Measurements from ENCODE around the gene LRIG3. TPM values are rescaled to one million over a fixed set of nuclear protein-coding genes. Genes with fewer than 3 reads are reported as not detected.
"Not testable (repeated sequence)": the region's sequence is repeated elsewhere in the genome, so short reads cannot be mapped to it uniquely, and the experiment has no call there.

The LRIG3 gene
- total and polyA plus RNA-seq, 5 donors from 2014 or later: not detected

DNA sequence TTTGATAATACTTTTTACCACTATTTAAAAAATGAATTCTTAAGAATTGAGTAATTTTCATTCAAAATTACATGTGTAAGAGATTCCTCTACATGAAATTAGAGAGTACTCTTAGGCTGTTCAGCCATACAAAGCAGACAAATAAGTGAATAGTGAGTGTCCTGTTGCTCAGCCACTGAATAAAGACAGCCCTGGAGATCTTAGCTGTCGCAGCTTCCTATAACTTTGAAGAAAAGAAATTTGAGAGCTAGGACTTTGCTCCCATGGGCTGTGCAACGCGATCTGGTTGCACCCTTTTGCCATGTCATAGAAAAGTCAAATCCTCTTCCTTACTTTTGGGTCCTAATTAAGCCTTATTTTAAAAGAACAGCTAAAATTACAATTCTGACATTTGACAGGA is 40.9 kb upstream of the LRIG3 start:
- DNase-seq (no peak), ATAC-seq (ENCODE audit: low read depth in 2 of 2) (no peak)
- no peaks in the 10 kb centered on the region for H3K27me3 Mint-ChIP-seq
- Histone ChIP-seq H3K9me3 (ENCODE audit: control insufficient read depth in 2 of 2, low read length in 2 of 2) (no peaks in the 10 kb centered on the region), H3K27ac (ENCODE audit: insufficient read depth, low read length, poor library complexity, severe bottlenecking) (no peak overlapping the region), H3K36me3 (ENCODE audit: control insufficient read depth, insufficient read depth, low read length) (no peaks in the 10 kb centered on the region), H3K4me1 (ENCODE audit: control insufficient read depth, insufficient read depth, low read length, poor library complexity, severe bottlenecking) (no peaks in the 10 kb centered on the region), H3K27me3 (ENCODE audit: control insufficient read depth, insufficient read depth, low read length) (no peaks in the 10 kb centered on the region), H3K4me3 (ENCODE audit: low read depth, low read length) (no peak overlapping the region)
- peaks cover 0 to 4% (median 0%) of the 10 kb centered on the region in 7 donors for H3K9me3 Mint-ChIP-seq
- no peaks in the 10 kb centered on the region for H3K4me1 Mint-ChIP-seq
- H3K27ac Mint-ChIP-seq: no peak overlapping the region
- H3K36me3 Mint-ChIP-seq: no peaks in the 10 kb centered on the region
- H3K4me3 Mint-ChIP-seq: no peak overlapping the region

GRCh38 chr12:58959639-58960300 is 39.5 kb upstream of the LRIG3 start:
- peaks cover 0 to 4% (median 0%) of the 10 kb centered on the region in 7 donors for H3K9me3 Mint-ChIP-seq

GRCh38 chr12:58957298-58957697 is 37.0 kb upstream of the LRIG3 start:
- Mint-ChIP-seq H3K9me3 (peaks cover 0 to 4% (median 0%) of the 10 kb centered on the region in 7 donors), H3K4me1 (no peaks in the 10 kb centered on the region), H3K27me3 (no peaks in the 10 kb centered on the region), H3K4me3 (no peak overlapping the region), H3K36me3 (no peaks in the 10 kb centered on the region), H3K27ac (no peak overlapping the region)
- no peak for ATAC-seq (ENCODE audit: low read depth in 2 of 2)
- no peak overlapping the region for H3K4me3 ChIP-seq (ENCODE audit: low read depth, low read length)
- H3K27me3 ChIP-seq (ENCODE audit: control insufficient read depth, insufficient read depth, low read length): no peaks in the 10 kb centered on the region
- no peak for DNase-seq
- H3K36me3 ChIP-seq (ENCODE audit: control insufficient read depth, insufficient read depth, low read length): no peaks in the 10 kb centered on the region
- no peaks in the 10 kb centered on the region for H3K9me3 ChIP-seq (ENCODE audit: control insufficient read depth in 2 of 2, low read length in 2 of 2)
- no peaks in the 10 kb centered on the region for H3K4me1 ChIP-seq (ENCODE audit: control insufficient read depth, insufficient read depth, low read length, poor library complexity, severe bottlenecking)
- no peak overlapping the region for H3K27ac ChIP-seq (ENCODE audit: insufficient read depth, low read length, poor library complexity, severe bottlenecking)

More at GRCh38 chr12:58959639-58960300, 39.5 kb upstream of the LRIG3 start:
- Histone ChIP-seq H3K9me3 (ENCODE audit: control insufficient read depth in 2 of 2, low read length in 2 of 2) (no peaks in the 10 kb centered on the region), H3K27me3 (ENCODE audit: control insufficient read depth, insufficient read depth, low read length) (no peaks in the 10 kb centered on the region), H3K4me1 (ENCODE audit: control insufficient read depth, insufficient read depth, low read length, poor library complexity, severe bottlenecking) (no peaks in the 10 kb centered on the region), H3K4me3 (ENCODE audit: low read depth, low read length) (no peak overlapping the region), H3K36me3 (ENCODE audit: control insufficient read depth, insufficient read depth, low read length) (no peaks in the 10 kb centered on the region), H3K27ac (ENCODE audit: insufficient read depth, low read length, poor library complexity, severe bottlenecking) (no peak overlapping the region)
- no peaks in the 10 kb centered on the region for H3K36me3 Mint-ChIP-seq
- H3K4me3 Mint-ChIP-seq: no peak overlapping the region
- H3K4me1 Mint-ChIP-seq: no peaks in the 10 kb centered on the region
- H3K27me3 Mint-ChIP-seq: no peaks in the 10 kb centered on the region
- no peak overlapping the region for H3K27ac Mint-ChIP-seq
- no peak for DNase-seq
- ATAC-seq (ENCODE audit: low read depth in 2 of 2): no peak

DNA sequence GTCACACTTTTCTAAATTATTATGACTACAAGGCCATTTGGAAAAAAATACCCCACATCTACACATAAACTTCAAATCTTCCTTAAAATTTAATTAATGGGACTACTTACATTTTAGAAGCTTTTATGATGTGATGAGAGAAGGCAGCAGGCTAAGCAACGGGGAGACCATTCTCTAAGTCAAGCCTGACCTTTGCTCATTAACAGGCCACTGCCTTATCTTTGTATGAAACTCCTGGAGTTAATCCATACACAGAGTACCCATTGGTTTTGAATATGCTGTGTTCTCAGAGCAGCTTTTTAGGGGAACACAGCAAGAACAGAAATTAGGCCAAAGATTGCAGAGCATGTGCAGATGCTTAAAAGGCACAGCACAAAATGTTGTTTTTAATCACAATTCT is 35.5 kb upstream of the LRIG3 start:
- Mint-ChIP-seq H3K27me3 (no peaks in the 10 kb centered on the region), H3K36me3 (no peaks in the 10 kb centered on the region), H3K4me3 (no peak overlapping the region), H3K27ac (no peak overlapping the region), H3K4me1 (no peaks in the 10 kb centered on the region), H3K9me3 (peaks cover 0 to 4% (median 0%) of the 10 kb centered on the region in 7 donors)
- Histone ChIP-seq H3K4me3 (ENCODE audit: low read depth, low read length) (no peak overlapping the region), H3K27ac (ENCODE audit: insufficient read depth, low read length, poor library complexity, severe bottlenecking) (no peak overlapping the region), H3K9me3 (ENCODE audit: control insufficient read depth in 2 of 2, low read length in 2 of 2) (no peaks in the 10 kb centered on the region), H3K4me1 (ENCODE audit: control insufficient read depth, insufficient read depth, low read length, poor library complexity, severe bottlenecking) (no peaks in the 10 kb centered on the region), H3K27me3 (ENCODE audit: control insufficient read depth, insufficient read depth, low read length) (no peaks in the 10 kb centered on the region), H3K36me3 (ENCODE audit: control insufficient read depth, insufficient read depth, low read length) (no peaks in the 10 kb centered on the region)
- no peak for ATAC-seq (ENCODE audit: low read depth in 2 of 2)
- DNase-seq: no peak

- H3K4me3 Mint-ChIP-seq: no peak overlapping the region
- ATAC-seq (ENCODE audit: low read depth in 2 of 2): no peak
- Histone ChIP-seq H3K27me3 (ENCODE audit: control insufficient read depth, insufficient read depth, low read length) (no peaks in the 10 kb centered on the region), H3K4me3 (ENCODE audit: low read depth, low read length) (no peak overlapping the region), H3K4me1 (ENCODE audit: control insufficient read depth, insufficient read depth, low read length, poor library complexity, severe bottlenecking) (no peaks in the 10 kb centered on the region), H3K36me3 (ENCODE audit: control insufficient read depth, insufficient read depth, low read length) (no peaks in the 10 kb centered on the region), H3K27ac (ENCODE audit: insufficient read depth, low read length, poor library complexity, severe bottlenecking) (no peak overlapping the region), H3K9me3 (ENCODE audit: control insufficient read depth in 2 of 2, low read length in 2 of 2) (no peaks in the 10 kb centered on the region)
- H3K36me3 Mint-ChIP-seq: no peaks in the 10 kb centered on the region
- no peak for DNase-seq
- H3K27ac Mint-ChIP-seq: no peak overlapping the region
- H3K9me3 Mint-ChIP-seq: peaks cover 0 to 7% (median 2%) of the 10 kb centered on the region in 7 donors
- no peaks in the 10 kb centered on the region for H3K4me1 Mint-ChIP-seq
- no peaks in the 10 kb centered on the region for H3K27me3 Mint-ChIP-seq
These were observed 33.7 kb upstream of the LRIG3 start for GRCh38 chr12:58954002-58954401.

DNA sequence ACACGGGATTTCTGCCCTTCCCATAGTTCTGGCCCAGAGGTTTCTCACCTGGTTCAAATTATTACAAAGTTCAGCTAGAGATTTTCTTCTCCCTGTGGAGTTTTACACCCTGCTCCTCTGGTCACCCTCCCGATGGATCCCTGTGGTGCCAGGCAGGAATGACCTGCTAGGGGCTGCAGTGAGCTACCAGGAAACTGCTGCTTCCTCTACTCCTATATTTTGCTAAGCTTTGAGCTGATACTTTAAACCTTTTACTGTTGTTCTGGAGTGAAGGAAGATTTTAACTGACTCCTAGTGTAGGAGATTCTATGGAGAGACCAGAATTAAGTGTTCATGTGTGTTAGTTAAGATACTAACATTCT is 30.4 kb upstream of the LRIG3 start:
- H3K36me3 Mint-ChIP-seq: no peaks in the 10 kb centered on the region
- Histone ChIP-seq H3K4me3 (ENCODE audit: low read depth, low read length) (no peak overlapping the region), H3K27me3 (ENCODE audit: control insufficient read depth, insufficient read depth, low read length) (no peaks in the 10 kb centered on the region), H3K36me3 (ENCODE audit: control insufficient read depth, insufficient read depth, low read length) (no peaks in the 10 kb centered on the region), H3K27ac (ENCODE audit: insufficient read depth, low read length, poor library complexity, severe bottlenecking) (no peak overlapping the region), H3K9me3 (ENCODE audit: control insufficient read depth in 2 of 2, low read length in 2 of 2) (no peaks in the 10 kb centered on the region), H3K4me1 (ENCODE audit: control insufficient read depth, insufficient read depth, low read length, poor library complexity, severe bottlenecking) (no peaks in the 10 kb centered on the region)
- no peak overlapping the region for H3K4me3 Mint-ChIP-seq
- no peak for DNase-seq
- H3K4me1 Mint-ChIP-seq: no peaks in the 10 kb centered on the region
- no peak for ATAC-seq (ENCODE audit: low read depth in 2 of 2)
- H3K27ac Mint-ChIP-seq: no peak overlapping the region
- no peaks in the 10 kb centered on the region for H3K27me3 Mint-ChIP-seq
- H3K9me3 Mint-ChIP-seq: peaks cover 0 to 26% (median 3%) of the 10 kb centered on the region in 7 donors

- not testable (repeated sequence) for H3K9me3 ChIP-seq (ENCODE audit: control insufficient read depth in 2 of 2, low read length in 2 of 2); H3K27ac ChIP-seq (ENCODE audit: insufficient read depth, low read length, poor library complexity, severe bottlenecking); H3K27me3 ChIP-seq (ENCODE audit: control insufficient read depth, insufficient read depth, low read length); H3K4me3 Mint-ChIP-seq; H3K4me1 ChIP-seq (ENCODE audit: control insufficient read depth, insufficient read depth, low read length, poor library complexity, severe bottlenecking); H3K27me3 Mint-ChIP-seq; H3K36me3 ChIP-seq (ENCODE audit: control insufficient read depth, insufficient read depth, low read length); H3K4me1 Mint-ChIP-seq; H3K4me3 ChIP-seq (ENCODE audit: low read depth, low read length); H3K36me3 Mint-ChIP-seq; DNase-seq; ATAC-seq (ENCODE audit: low read depth in 2 of 2)
- Mint-ChIP-seq H3K27ac (peak overlapping the region in 1 of 3 donors; percentile 58), H3K9me3 (peaks cover 0 to 26% (median 3%) of the 10 kb centered on the region in 7 donors)
These were observed 29.8 kb upstream of the LRIG3 start for GRCh38 chr12:58949954-58950738.

- no peak overlapping the region for H3K27ac ChIP-seq (ENCODE audit: insufficient read depth, low read length, poor library complexity, severe bottlenecking)
- ATAC-seq (ENCODE audit: low read depth in 2 of 2) (no peak), DNase-seq (no peak)
- no peak overlapping the region for H3K4me3 Mint-ChIP-seq
- no peaks in the 10 kb centered on the region for H3K27me3 ChIP-seq (ENCODE audit: control insufficient read depth, insufficient read depth, low read length)
- H3K36me3 ChIP-seq (ENCODE audit: control insufficient read depth, insufficient read depth, low read length): no peaks in the 10 kb centered on the region
- no peaks in the 10 kb centered on the region for H3K4me1 ChIP-seq (ENCODE audit: control insufficient read depth, insufficient read depth, low read length, poor library complexity, severe bottlenecking)
- H3K27ac Mint-ChIP-seq: no peak overlapping the region
- no peaks in the 10 kb centered on the region for H3K4me1 Mint-ChIP-seq
- peaks cover 0 to 11% (median 3%) of the 10 kb centered on the region in 7 donors for H3K9me3 Mint-ChIP-seq
- no peak overlapping the region for H3K4me3 ChIP-seq (ENCODE audit: low read depth, low read length)
- no peaks in the 10 kb centered on the region for H3K9me3 ChIP-seq (ENCODE audit: control insufficient read depth in 2 of 2, low read length in 2 of 2)
- no peaks in the 10 kb centered on the region for H3K36me3 Mint-ChIP-seq
- H3K27me3 Mint-ChIP-seq: no peaks in the 10 kb centered on the region
These were observed 22.8 kb upstream of the LRIG3 start for GRCh38 chr12:58943079-58943478.

Data from CD4-positive, CD25-positive, alpha-beta regulatory T cell (primary cell).